ENCODE data around the gene UBR2. TPM values are rescaled to one million over a fixed set of nuclear protein-coding genes. Genes with fewer than 3 reads are reported as not detected.

The UBR2 gene
- total and polyA plus RNA-seq, 2 of the 4 experiments (the other 2 are of a cell fraction) = 7.7 to 32.3 TPM

GRCh38 chr6:42569102-42570028 lies 5.5 kb downstream of the UBR2 start (continued):
- TF ChIP-seq NFE2L2 (IDR thresholded peaks at IDR 0.05; ENCODE audit: low read depth, low read length) (peak; percentile 86), RCOR1 (IDR thresholded peaks at IDR 0.05; ENCODE audit: insufficient replicate concordance, low read length) (no peak)

DNA sequence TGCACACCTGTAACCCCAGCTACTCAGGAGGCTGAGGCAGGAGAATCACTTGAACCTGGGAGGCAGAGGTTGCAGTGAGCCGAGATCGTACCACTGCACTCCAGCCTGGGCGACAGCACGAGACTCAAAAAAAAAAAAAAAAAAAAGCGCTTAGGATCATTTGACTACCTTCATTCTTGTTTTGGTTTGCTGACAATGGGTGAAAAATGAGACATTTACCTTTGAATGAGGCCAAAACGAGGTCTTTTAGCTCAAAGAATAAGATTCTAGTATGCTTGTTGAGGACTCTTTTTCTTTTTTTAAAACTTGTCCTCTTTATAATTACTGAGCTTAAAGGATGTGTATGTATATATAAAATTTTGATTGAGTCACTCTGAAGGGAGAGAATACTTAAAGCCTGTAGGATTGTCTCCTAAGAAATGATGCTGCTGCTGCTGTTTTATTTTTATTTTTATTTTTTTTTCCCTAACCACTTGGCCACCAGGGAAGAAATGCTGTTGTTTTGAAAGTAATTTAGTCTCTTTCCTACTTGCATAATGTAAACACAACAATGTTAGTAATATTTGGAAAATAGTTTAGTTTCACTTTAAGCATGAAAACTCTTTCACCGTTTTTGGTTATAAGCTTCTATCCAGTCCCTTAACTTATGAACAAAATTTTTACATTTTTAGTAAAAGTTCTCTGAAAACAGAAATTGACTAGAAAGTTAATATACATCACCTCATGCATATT lies 7.9 kb downstream of the UBR2 start:
- ChIA-PET CTCF (interaction anchor here (0.7 to 0.9 kb wide), 3 partner anchors 10 to 262 kb away, joined by 3 to 7 read pairs (median 4); no protein-coding TSS in a partner anchor), POLR2A (ENCODE audit: unreplicated experiment) (interaction anchor here (0.5 to 0.6 kb wide), 2 partner anchors 171 to 259 kb away, joined by 3 read pairs; no protein-coding TSS in a partner anchor)
- peak overlapping the region; percentile 33; the same call in 1 of the 2 replicates for H3K4ac ChIP-seq (ENCODE audit: low read depth, low read length)
- no peak for TF ChIP-seq RCOR1 (IDR thresholded peaks at IDR 0.05; ENCODE audit: insufficient replicate concordance, low read length)
- no peak for TF ChIP-seq CTCF (conservative IDR thresholded peaks at IDR 0.05; ENCODE audit: low read depth, low read length)
- no peak for TF ChIP-seq POLR2A (IDR thresholded peaks at IDR 0.05; ENCODE audit: low read depth, low read length)
- TF ChIP-seq MXI1 (IDR thresholded peaks at IDR 0.05; ENCODE audit: borderline replicate concordance, low read depth, low read length) = no peak
- TF ChIP-seq, protein P1, sequence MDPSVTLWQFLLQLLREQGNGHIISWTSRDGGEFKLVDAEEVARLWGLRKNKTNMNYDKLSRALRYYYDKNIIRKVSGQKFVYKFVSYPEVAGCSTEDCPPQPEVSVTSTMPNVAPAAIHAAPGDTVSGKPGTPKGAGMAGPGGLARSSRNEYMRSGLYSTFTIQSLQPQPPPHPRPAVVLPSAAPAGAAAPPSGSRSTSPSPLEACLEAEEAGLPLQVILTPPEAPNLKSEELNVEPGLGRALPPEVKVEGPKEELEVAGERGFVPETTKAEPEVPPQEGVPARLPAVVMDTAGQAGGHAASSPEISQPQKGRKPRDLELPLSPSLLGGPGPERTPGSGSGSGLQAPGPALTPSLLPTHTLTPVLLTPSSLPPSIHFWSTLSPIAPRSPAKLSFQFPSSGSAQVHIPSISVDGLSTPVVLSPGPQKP (IDR thresholded peaks at IDR 0.05; ENCODE audit: borderline replicate concordance, low read depth, low read length) = no peak
- TF ChIP-seq FOS (IDR thresholded peaks at IDR 0.05; ENCODE audit: low read depth, low read length) = no peak
- TF ChIP-seq MAZ (IDR thresholded peaks at IDR 0.05; ENCODE audit: borderline replicate concordance, low read depth, low read length) = no peak
- no peak for TF ChIP-seq RFX5 (IDR thresholded peaks at IDR 0.05; ENCODE audit: low read depth, low read length)
- no peak for TF ChIP-seq CEBPB (IDR thresholded peaks at IDR 0.05; ENCODE audit: low read depth, low read length)
- no peak for TF ChIP-seq NFE2L2 (IDR thresholded peaks at IDR 0.05; ENCODE audit: low read depth, low read length)
- TF ChIP-seq SMC3 (IDR thresholded peaks at IDR 0.05; ENCODE audit: low read depth, low read length) = no peak
- BruUV-seq (replicated peaks) = no TSS peak
- DNase-seq = no peak
- H2AK5ac ChIP-seq (ENCODE audit: low read depth, low read length) = no peak overlapping the region
- ATAC-seq (ENCODE audit: low read depth) = peak; percentile 19
- H2BK5ac ChIP-seq (ENCODE audit: low read depth, low read length, poor library complexity, severe bottlenecking) = no peak overlapping the region
- H3K9me3 ChIP-seq (ENCODE audit: control insufficient read depth, insufficient read depth, low read length) = no peaks in the 10 kb centered on the region
- dilution Hi-C loops (cut with HindIII; ENCODE audit: low sequenced_read_pairs, unreplicated experiment) (no loop called here), intact Hi-C loops (cut with micrococcal nuclease) (no loop called here), in situ Hi-C loops (cut with MboI; ENCODE audit: low sequenced_read_pairs) (no loop called here)
- peaks cover 9% of the 10 kb centered on the region for H3K36me3 ChIP-seq (ENCODE audit: control insufficient read depth, insufficient read depth, low read length)
- H2BK120ac ChIP-seq (ENCODE audit: low read depth, low read length) = no peak overlapping the region
- H2BK20ac ChIP-seq (ENCODE audit: low read depth, low read length) = no peak overlapping the region
- H2AFZ ChIP-seq (replicated peaks; ENCODE audit: low read length, poor library complexity) = no peak overlapping the region
- H3K9ac ChIP-seq (ENCODE audit: low read depth, low read length) = no peak overlapping the region; the same call in 1 of the 2 replicates
- no peaks in the 10 kb centered on the region; the same call in 1 of the 2 replicates for H3K9me1 ChIP-seq (ENCODE audit: insufficient read depth, low read length)
- no peak overlapping the region for H3K27ac ChIP-seq (ENCODE audit: insufficient read depth, low read length)
- no CpG with 5 or more reads among the region's 7 CpGs for WGBS, 2 experiments (ENCODE audit: extremely low coverage in 2 of 2, insufficient read length in 1 of 2)
- no peak overlapping the region for H3K23ac ChIP-seq (ENCODE audit: low read depth, low read length)
- peak overlapping the region; percentile 60 for H3K4me2 ChIP-seq (ENCODE audit: low read depth, low read length)
- no peak overlapping the region for H4K91ac ChIP-seq (ENCODE audit: insufficient read depth, low read depth, low read length)
- H2BK15ac ChIP-seq (ENCODE audit: low read depth, low read length) = no peak overlapping the region
- H2AK9ac ChIP-seq (replicated peaks; ENCODE audit: low read depth, low read length, poor library complexity) = no peak overlapping the region
- H4K20me1 ChIP-seq (ENCODE audit: insufficient read depth, low read length) = peaks cover 35% of the 10 kb centered on the region; the same call in 1 of the 2 replicates
- no peak overlapping the region for H4K8ac ChIP-seq (ENCODE audit: low read depth in 2 of 2, low read length in 2 of 2)
- H3K4me1 ChIP-seq (ENCODE audit: control insufficient read depth, insufficient read depth, low read length) = no peaks in the 10 kb centered on the region
- no peak overlapping the region for H3K14ac ChIP-seq (replicated peaks; ENCODE audit: low read depth, low read length)
- no peak overlapping the region for H3K56ac ChIP-seq (ENCODE audit: extremely low read depth, insufficient read depth, low read length)
- H3K79me1 ChIP-seq (ENCODE audit: low read depth in 1 of 2, low read length in 2 of 2) = peaks cover 15 to 71% of the 10 kb centered on the region in 2 experiments
- no peak overlapping the region for H3K18ac ChIP-seq (ENCODE audit: low read depth, low read length)
- H3K27me3 ChIP-seq (ENCODE audit: control insufficient read depth, insufficient read depth, low read length) = no peaks in the 10 kb centered on the region
- no peak overlapping the region for H3K4me3 ChIP-seq (ENCODE audit: insufficient read depth, low read depth, low read length)
- H4K5ac ChIP-seq (ENCODE audit: low read depth, low read length) = no peak overlapping the region
